Upper lobe of right lung (tissue), 1 donor: ENCODE data around the gene DNAJC15. TPM values are rescaled to one million over a fixed set of nuclear protein-coding genes. Genes with fewer than 3 reads are reported as not detected.

Source experiments
- ATAC-seq: fragments of 200-7000 bp; cut with Tn5 transposase; one replicate; pipeline ENCODE4 v1.9.1; 2020; ENCODE audit warnings: mild to moderate bottlenecking, moderate library complexity
- DNase-seq: peaks from one replicate; pipeline ENCODE4 v3.0.0-alpha.2; 2020
- H3K27ac ChIP-seq: fragments of 200-600 bp; one replicate; pipeline ENCODE4 v1.8.0; 2022
- H3K27me3 ChIP-seq: fragments of 200-600 bp; one replicate; pipeline ENCODE4 v1.8.0; 2022; ENCODE audit warnings: mild to moderate bottlenecking
- H3K36me3 ChIP-seq: fragments of 200-600 bp; one replicate; pipeline ENCODE4 v1.8.0; 2022
- H3K4me1 ChIP-seq: fragments of 200-600 bp; one replicate; pipeline ENCODE4 v1.8.0; 2022
- H3K4me3 ChIP-seq: fragments of 200-600 bp; one replicate; pipeline ENCODE4 v1.8.0; 2022; ENCODE audit warnings: mild to moderate bottlenecking
- H3K9me3 ChIP-seq: fragments of 200-600 bp; one replicate; pipeline ENCODE4 v1.8.0; 2022
- intact Hi-C: fragments of 100-400 bp; cut with DNase I; formaldehyde crosslinking; loops from one replicate; pipeline ENCODE4 v1.11.0; 2022
- total RNA-seq: library from RNA; stranded (reverse); fragmentation: NEBNext Ultra II Directional; extraction: Animal tissue kit (Norgen Biotek cat#: 25700); gene quantifications from one replicate; pipeline ENCODE4 v1.2.1, GENCODE V29; 2021
- TF ChIP-seq, protein P1 (sequence below): fragments of 200-600 bp; IDR thresholded peaks from one replicate; pipeline ENCODE4 v1.8.0; 2022; ENCODE audit warnings: antibody characterized with exemption
- donor health status: DM: no; HTN: yes; CAD: no; lungs with severe emphysema.

Gene DNAJC15
- total RNA-seq, 1 donor from 2014 or later, result 15.1 TPM

DNA sequence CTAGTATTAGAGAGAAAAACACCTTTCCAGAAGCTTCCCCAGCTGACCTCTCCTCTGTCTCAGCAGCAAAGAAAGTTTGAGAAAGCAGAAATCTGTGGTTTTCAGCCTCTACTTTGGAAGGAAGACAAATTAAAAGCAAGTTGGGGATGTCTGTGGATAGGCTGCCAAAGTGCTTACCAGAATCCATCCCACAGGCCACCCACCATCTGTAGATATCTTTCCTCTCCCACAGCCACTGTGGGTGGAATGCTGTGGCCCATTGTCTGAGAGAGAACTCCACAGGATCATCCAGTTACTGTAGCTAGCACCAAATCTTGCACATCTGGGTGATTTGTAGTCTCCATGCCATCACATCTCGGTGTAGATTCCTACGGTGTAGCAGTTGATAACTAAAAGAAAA lies 133.5 kb downstream of the DNAJC15 start:
- no peaks in the 10 kb centered on the region for H3K27me3 ChIP-seq
- H3K36me3 ChIP-seq, result no peaks in the 10 kb centered on the region
- ATAC-seq (no peak), DNase-seq (no peak)
- H3K4me3 ChIP-seq, result no peak overlapping the region
- H3K27ac ChIP-seq, result no peak overlapping the region
- intact Hi-C loops, result no loop called here
- H3K9me3 ChIP-seq, result no peaks in the 10 kb centered on the region
- no peaks in the 10 kb centered on the region for H3K4me1 ChIP-seq
- TF ChIP-seq, protein P1, sequence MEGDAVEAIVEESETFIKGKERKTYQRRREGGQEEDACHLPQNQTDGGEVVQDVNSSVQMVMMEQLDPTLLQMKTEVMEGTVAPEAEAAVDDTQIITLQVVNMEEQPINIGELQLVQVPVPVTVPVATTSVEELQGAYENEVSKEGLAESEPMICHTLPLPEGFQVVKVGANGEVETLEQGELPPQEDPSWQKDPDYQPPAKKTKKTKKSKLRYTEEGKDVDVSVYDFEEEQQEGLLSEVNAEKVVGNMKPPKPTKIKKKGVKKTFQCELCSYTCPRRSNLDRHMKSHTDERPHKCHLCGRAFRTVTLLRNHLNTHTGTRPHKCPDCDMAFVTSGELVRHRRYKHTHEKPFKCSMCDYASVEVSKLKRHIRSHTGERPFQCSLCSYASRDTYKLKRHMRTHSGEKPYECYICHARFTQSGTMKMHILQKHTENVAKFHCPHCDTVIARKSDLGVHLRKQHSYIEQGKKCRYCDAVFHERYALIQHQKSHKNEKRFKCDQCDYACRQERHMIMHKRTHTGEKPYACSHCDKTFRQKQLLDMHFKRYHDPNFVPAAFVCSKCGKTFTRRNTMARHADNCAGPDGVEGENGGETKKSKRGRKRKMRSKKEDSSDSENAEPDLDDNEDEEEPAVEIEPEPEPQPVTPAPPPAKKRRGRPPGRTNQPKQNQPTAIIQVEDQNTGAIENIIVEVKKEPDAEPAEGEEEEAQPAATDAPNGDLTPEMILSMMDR, result no peak

DNA sequence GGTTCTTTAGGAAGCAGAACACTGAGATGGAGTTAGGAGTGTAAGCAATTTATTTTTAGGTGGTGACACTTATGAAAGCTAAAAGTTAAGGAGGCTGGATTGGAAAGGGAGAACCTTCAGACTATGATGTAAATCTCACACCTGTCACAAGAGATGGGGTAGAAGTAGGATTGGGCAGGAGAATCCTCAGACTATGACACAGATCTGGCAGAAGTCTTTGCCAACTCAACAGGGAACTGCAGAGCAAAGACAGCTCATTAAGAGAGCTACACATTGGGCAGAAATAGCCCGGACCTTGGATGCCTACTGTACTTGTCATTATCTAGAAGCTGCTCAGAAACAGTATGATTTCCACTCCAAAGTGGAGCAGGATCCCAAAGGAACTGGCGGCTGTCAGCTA lies 134.4 kb downstream of the DNAJC15 start:
- no peak overlapping the region for H3K4me3 ChIP-seq
- intact Hi-C loops, result no loop called here
- TF ChIP-seq, protein P1, result no peak
- no peaks in the 10 kb centered on the region for H3K4me1 ChIP-seq
- H3K27ac ChIP-seq, result no peak overlapping the region
- ATAC-seq (no peak), DNase-seq (no peak)
- H3K36me3 ChIP-seq, result no peaks in the 10 kb centered on the region
- no peaks in the 10 kb centered on the region for H3K9me3 ChIP-seq
- H3K27me3 ChIP-seq, result no peaks in the 10 kb centered on the region

GRCh38 chr13:43158516-43158915 lies 135.1 kb downstream of the DNAJC15 start:
- no peak for ATAC-seq
- TF ChIP-seq, protein P1, result no peak
- no peak for DNase-seq
- Histone ChIP-seq H3K27ac (no peak overlapping the region), H3K4me3 (no peak overlapping the region), H3K4me1 (no peaks in the 10 kb centered on the region), H3K27me3 (no peaks in the 10 kb centered on the region), H3K36me3 (no peaks in the 10 kb centered on the region), H3K9me3 (no peaks in the 10 kb centered on the region)
- intact Hi-C loops, result no loop called here

GRCh38 chr13:43159026-43159461 lies 135.7 kb downstream of the DNAJC15 start:
- no peak for DNase-seq
- Histone ChIP-seq H3K36me3 (no peaks in the 10 kb centered on the region), H3K4me3 (no peak overlapping the region), H3K4me1 (no peaks in the 10 kb centered on the region), H3K27ac (no peak overlapping the region), H3K9me3 (no peaks in the 10 kb centered on the region), H3K27me3 (no peaks in the 10 kb centered on the region)
- ATAC-seq, result no peak
- intact Hi-C loops, result no loop called here
- TF ChIP-seq, protein P1, result no peak

Other genes with a start within 250 kb of the DNAJC15 start
- gene FAM216B, start 242.0 kb upstream of the DNAJC15 start, total RNA-seq, result not detected
- 24.7 TPM for gene EPSTI1, start 31.3 kb upstream of the DNAJC15 start, total RNA-seq